OCI-LY7 (cell line): ENCODE data around the gene THRB. TPM values are rescaled to one million over a fixed set of nuclear protein-coding genes. Genes with fewer than 3 reads are reported as not detected.

Experiments used
- BruUV-seq: library from RNA; stranded (reverse); fragments of 400-500 nt; replicated peaks from 2 replicates; lab custom pipeline; 2021; lab: Mats Ljungman, UMichigan
- CTCF ChIA-PET: fragments of 300-600 bp; sonication (Branson Sonifier 250); formaldehyde crosslinking; loops from one replicate; lab custom pipeline; 2022; ENCODE audit warnings: antibody characterized with exemption; ENCODE audit not compliant: unreplicated experiment; lab: Charles Lee
- POLR2A ChIA-PET: fragments of 300-600 bp; sonication (Branson Sonifier 250); formaldehyde crosslinking; loops from one replicate; lab custom pipeline; 2022; ENCODE audit warnings: antibody characterized with exemption; lab: Charles Lee
- DNase-seq: peaks from one replicate; pipeline ENCODE4 v3.0.0-alpha.2; 2015; ENCODE audit warnings: low spot score
- H2AFZ ChIP-seq: fragments of 200-600 bp; sonication (generic), shearing (Covaris generic); 2 replicates; pipeline ENCODE4 v1.6.1; 2014; ENCODE audit warnings: mild to moderate bottlenecking, antibody characterized with exemption, low read length, moderate library complexity
- H3K27ac ChIP-seq: fragments of 200-600 bp; sonication (generic); 2 replicates; pipeline ENCODE4 v1.5.1; 2014; ENCODE audit warnings: mixed run types, low read depth, mild to moderate bottlenecking, moderate library complexity, low read length, inconsistent platforms; ENCODE audit not compliant: poor library complexity, severe bottlenecking
- H3K36me3 ChIP-seq: fragments of 200-600 bp; sonication (generic); 2 replicates; pipeline ENCODE4 v1.6.1; 2014; ENCODE audit warnings: mild to moderate bottlenecking, antibody characterized with exemption, low read length, moderate library complexity, mixed read lengths; ENCODE audit not compliant: insufficient read depth
- H3K4me1 ChIP-seq: fragments of 200-600 bp; sonication (generic); 2 replicates; pipeline ENCODE4 v1.5.1; 2014; ENCODE audit warnings: mild to moderate bottlenecking, low read length; ENCODE audit not compliant: insufficient read depth, poor library complexity, severe bottlenecking
- H3K4me2 ChIP-seq: fragments of 200-600 bp; sonication (generic); 2 replicates; pipeline ENCODE4 v1.6.1; 2014; ENCODE audit warnings: mild to moderate bottlenecking, low read length
- H3K4me3 ChIP-seq: fragments of 200-600 bp; sonication (generic); 2 replicates; pipeline ENCODE4 v1.5.1; 2014; ENCODE audit warnings: mild to moderate bottlenecking, low read depth, low read length; ENCODE audit not compliant: poor library complexity, severe bottlenecking
- H3K79me2 ChIP-seq: fragments of 200-600 bp; sonication (generic); 2 replicates; pipeline ENCODE4 v1.6.1; 2016; ENCODE audit warnings: low read depth, mild to moderate bottlenecking, low read length, moderate library complexity, mixed read lengths; ENCODE audit not compliant: insufficient read depth
- H3K9me2 ChIP-seq: fragments of 200-600 bp; sonication (generic); 2 replicates; pipeline ENCODE4 v1.6.1; 2016; ENCODE audit warnings: mild to moderate bottlenecking, low read length, mixed read lengths; ENCODE audit not compliant: insufficient read depth
- H3K9me3 ChIP-seq: fragments of 200-600 bp; sonication (generic); 2 replicates; pipeline ENCODE4 v1.6.1; 2014; ENCODE audit warnings: mild to moderate bottlenecking, mixed run types, low read length, mixed read lengths
- H4K20me1 ChIP-seq: fragments of 200-600 bp; sonication (generic); 2 replicates; pipeline ENCODE4 v1.6.1; 2014; ENCODE audit warnings: mild to moderate bottlenecking, antibody characterized with exemption, low read length, moderate library complexity, mixed read lengths; ENCODE audit not compliant: insufficient read depth
- CTCF ChIP-seq: fragments of 200-600 bp; sonication (generic); conservative IDR thresholded peaks from 2 replicates; pipeline ENCODE4 v1.5.1; 2014; ENCODE audit warnings: mild to moderate bottlenecking, antibody characterized with exemption, low read length, moderate library complexity, mixed read lengths
- EZH2phosphoT487 ChIP-seq: fragments of 200-600 bp; sonication (generic); IDR thresholded peaks from 2 replicates; pipeline ENCODE4 v1.6.1; 2018; ENCODE audit warnings: low read depth, borderline replicate concordance, mild to moderate bottlenecking, mixed run types, antibody characterized with exemption, low read length, moderate library complexity, mixed read lengths
- intact Hi-C: fragments of 100-400 bp; cut with micrococcal nuclease; formaldehyde crosslinking; loops from one replicate; pipeline ENCODE4 v1.10.0; 2022; ENCODE audit not compliant: unreplicated experiment
- total RNA-seq, 2 experiments: library from RNA; depleted of rRNA in 1 of 2; stranded (reverse); fragments of >200 nt in 1 of 2; shearing (Covaris generic) in 1 of 2; gene quantifications; 2 replicates each; pipeline ENCODE4 v1.2.3, GENCODE V29; 2014 to 2022

THRB gene
- total RNA-seq, 2 experiments from 2014 or later = not detected

- Histone ChIP-seq H3K9me2 (no peaks in the 10 kb centered on the region), H3K4me2 (no peak overlapping the region), H3K36me3 (no peaks in the 10 kb centered on the region), H4K20me1 (no peaks in the 10 kb centered on the region), H3K9me3 (no peaks in the 10 kb centered on the region), H3K4me1 (no peaks in the 10 kb centered on the region), H3K27ac (no peak overlapping the region), H2AFZ (no peak overlapping the region), H3K79me2 (no peaks in the 10 kb centered on the region), H3K4me3 (no peak overlapping the region)
- intact Hi-C loops = no loop called here
- ChIA-PET POLR2A (interaction anchor here (0.6 kb wide), 1 partner anchor 319 kb away, joined by 3 read pairs; no protein-coding TSS in a partner anchor), CTCF (no interaction called here)
- TF ChIP-seq EZH2phosphoT487 (no peak), CTCF (no peak)
- BruUV-seq = no TSS peak
- DNase-seq = no peak
Measured at GRCh38 chr3:24377218-24377993, 117.2 kb downstream of the THRB start.

- no TSS peak for BruUV-seq
- no peak for DNase-seq
- no peaks in the 10 kb centered on the region for H4K20me1 ChIP-seq
- H3K4me2 ChIP-seq = no peak overlapping the region
- CTCF ChIA-PET = no interaction called here
- no peak overlapping the region for H3K27ac ChIP-seq
- no peak overlapping the region for H3K4me3 ChIP-seq
- POLR2A ChIA-PET = no interaction called here
- H3K36me3 ChIP-seq = no peaks in the 10 kb centered on the region
- no peaks in the 10 kb centered on the region for H3K9me2 ChIP-seq
- TF ChIP-seq EZH2phosphoT487 = no peak
- no peak for TF ChIP-seq CTCF
- intact Hi-C loops = no loop called here
- no peaks in the 10 kb centered on the region for H3K9me3 ChIP-seq
- H3K4me1 ChIP-seq = no peaks in the 10 kb centered on the region
- H2AFZ ChIP-seq = no peak overlapping the region
- H3K79me2 ChIP-seq = no peaks in the 10 kb centered on the region
Measured at GRCh38 chr3:24375947-24376384, 118.7 kb downstream of the THRB start.

- Histone ChIP-seq H3K4me1 (no peaks in the 10 kb centered on the region), H3K4me3 (no peak overlapping the region), H3K9me3 (no peaks in the 10 kb centered on the region), H2AFZ (no peak overlapping the region), H3K79me2 (no peaks in the 10 kb centered on the region), H3K4me2 (no peak overlapping the region), H3K9me2 (no peaks in the 10 kb centered on the region), H4K20me1 (no peaks in the 10 kb centered on the region), H3K27ac (no peak overlapping the region), H3K36me3 (no peaks in the 10 kb centered on the region)
- BruUV-seq = no TSS peak
- ChIA-PET POLR2A (interaction anchor here (0.6 to 1.0 kb wide), 3 partner anchors 10 to 33 kb away, joined by 3 to 4 read pairs (median 4); no protein-coding TSS in a partner anchor), CTCF (no interaction called here)
- DNase-seq = no peak
- TF ChIP-seq EZH2phosphoT487 (no peak), CTCF (no peak)
- intact Hi-C loops = no loop called here
Measured at GRCh38 chr3:24374801-24375200, 119.8 kb downstream of the THRB start.
